Measurements from ENCODE around the gene VWF. TPM values are rescaled to one million over a fixed set of nuclear protein-coding genes. Genes with fewer than 3 reads are reported as not detected.

VWF gene
- total RNA-seq, 3 donors from 2014 or later, result 34.3 to 82.5 (median 72.9) TPM

DNA sequence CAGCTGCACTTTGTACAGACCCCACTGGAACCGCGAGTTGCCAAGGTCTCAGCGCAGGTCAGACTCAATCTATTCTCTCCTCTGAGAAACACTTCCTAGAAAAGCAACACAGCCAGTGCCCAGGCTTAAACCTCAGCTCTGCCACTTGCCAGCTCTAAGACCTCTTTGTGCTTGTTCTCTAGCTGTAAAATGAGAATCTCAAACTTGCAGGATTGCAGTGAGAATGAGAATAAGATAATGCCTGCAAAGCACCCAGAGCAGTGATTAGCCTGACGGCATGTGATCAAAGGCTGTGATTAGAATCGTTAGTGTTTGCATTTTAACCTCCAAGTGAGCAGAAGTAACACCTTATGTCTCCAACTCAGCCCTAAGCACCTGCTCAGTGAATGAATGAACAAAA is 200.7 kb downstream of the VWF start:
- no peaks in the 10 kb centered on the region for H3K9me3 ChIP-seq
- intact Hi-C loops (cut with DNase I, micrococcal nuclease), result no loop called here
- no peak for ATAC-seq
- H3K4me3 ChIP-seq, result no peak overlapping the region
- H3K36me3 ChIP-seq (ENCODE audit: low read depth), result no peaks in the 10 kb centered on the region
- no peak for DNase-seq
- TF ChIP-seq, protein P1, sequence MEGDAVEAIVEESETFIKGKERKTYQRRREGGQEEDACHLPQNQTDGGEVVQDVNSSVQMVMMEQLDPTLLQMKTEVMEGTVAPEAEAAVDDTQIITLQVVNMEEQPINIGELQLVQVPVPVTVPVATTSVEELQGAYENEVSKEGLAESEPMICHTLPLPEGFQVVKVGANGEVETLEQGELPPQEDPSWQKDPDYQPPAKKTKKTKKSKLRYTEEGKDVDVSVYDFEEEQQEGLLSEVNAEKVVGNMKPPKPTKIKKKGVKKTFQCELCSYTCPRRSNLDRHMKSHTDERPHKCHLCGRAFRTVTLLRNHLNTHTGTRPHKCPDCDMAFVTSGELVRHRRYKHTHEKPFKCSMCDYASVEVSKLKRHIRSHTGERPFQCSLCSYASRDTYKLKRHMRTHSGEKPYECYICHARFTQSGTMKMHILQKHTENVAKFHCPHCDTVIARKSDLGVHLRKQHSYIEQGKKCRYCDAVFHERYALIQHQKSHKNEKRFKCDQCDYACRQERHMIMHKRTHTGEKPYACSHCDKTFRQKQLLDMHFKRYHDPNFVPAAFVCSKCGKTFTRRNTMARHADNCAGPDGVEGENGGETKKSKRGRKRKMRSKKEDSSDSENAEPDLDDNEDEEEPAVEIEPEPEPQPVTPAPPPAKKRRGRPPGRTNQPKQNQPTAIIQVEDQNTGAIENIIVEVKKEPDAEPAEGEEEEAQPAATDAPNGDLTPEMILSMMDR (IDR thresholded peaks at IDR 0.05), result no peak
- no peaks in the 10 kb centered on the region for H3K4me1 ChIP-seq (ENCODE audit: low read depth)

DNA sequence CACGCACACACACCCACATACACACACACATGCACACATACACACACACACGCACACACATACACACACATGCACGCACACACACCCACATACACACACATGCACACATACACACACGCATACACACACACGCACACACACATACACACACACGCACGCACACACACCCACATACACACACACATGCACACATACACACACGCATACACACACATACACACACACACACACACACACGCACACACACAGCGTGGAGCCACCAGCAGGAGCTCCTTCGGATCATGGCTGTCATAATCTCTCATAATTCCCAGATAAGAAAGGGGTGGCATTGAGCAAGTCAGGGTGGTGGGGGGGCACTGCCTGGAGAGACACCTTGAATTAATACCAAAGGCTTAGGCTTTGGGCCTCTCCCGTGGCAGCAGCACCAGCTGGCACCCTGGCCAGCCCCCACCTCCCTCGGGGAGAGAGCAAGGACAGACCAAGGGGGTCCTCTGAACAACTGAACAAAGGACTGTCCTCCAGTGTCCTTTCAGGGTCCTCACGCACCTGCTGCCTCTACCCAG is 201.3 kb downstream of the VWF start:
- DNase-seq, result no peak

DNA sequence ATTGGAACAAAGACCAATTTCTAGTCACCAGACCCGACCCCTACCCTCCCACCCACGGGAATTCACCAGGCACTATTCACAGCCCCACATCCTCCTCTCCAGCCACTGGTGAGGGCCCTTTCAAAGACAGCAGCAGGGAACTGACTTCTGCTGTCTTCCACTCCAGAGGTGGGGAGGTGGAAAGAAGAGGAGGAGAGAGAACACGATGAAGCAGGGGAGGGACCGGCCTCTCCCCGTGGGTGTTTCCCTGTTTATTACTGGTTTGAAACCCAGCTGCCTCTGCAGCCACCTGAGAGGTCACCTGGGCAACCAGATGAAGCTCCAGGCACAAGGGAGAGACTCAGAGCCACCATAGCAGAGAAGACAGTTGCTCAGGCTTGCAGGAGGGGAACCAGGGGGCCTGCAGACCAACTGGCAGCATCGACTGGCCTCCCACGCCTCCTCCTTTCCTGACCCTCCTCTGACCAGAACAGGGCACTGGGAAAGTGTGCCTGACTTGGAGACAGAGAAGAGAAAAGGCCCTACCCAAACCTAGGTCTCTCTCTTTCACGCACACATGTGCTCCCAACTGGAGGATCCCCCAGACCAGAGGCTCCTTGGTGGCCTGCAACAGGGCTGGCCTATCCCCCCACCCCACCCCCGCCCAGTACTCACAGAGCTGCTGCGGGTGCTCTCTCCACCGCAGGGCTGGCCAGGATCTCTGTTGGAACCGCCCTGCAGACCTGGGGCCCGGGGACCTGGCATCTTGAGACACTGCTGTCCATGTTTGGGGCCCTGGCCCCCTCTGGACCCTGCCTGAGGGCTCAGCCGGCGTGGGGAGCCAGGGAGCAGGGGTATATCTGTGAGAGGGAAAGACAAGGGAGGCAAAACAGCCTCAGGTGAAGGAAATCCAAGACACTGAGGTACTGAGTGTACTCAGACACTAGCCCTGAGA is 202.2 kb downstream of the VWF start:
- TF ChIP-seq, protein P1 (IDR thresholded peaks at IDR 0.05), result no peak
- Histone ChIP-seq H3K9me3 (no peaks in the 10 kb centered on the region), H3K36me3 (ENCODE audit: low read depth) (no peaks in the 10 kb centered on the region), H3K4me1 (ENCODE audit: low read depth) (no peaks in the 10 kb centered on the region), H3K4me3 (no peak overlapping the region)
- ATAC-seq (no peak), DNase-seq (no peak)
- intact Hi-C loops (cut with DNase I, micrococcal nuclease), result no loop called here

More for the DNA sequence above, 201.3 kb downstream of the VWF start:
- no peaks in the 10 kb centered on the region for H3K4me1 ChIP-seq (ENCODE audit: low read depth)
- intact Hi-C loops (cut with DNase I, micrococcal nuclease), result no loop called here
- TF ChIP-seq, protein P1 (IDR thresholded peaks at IDR 0.05), result no peak
- no peaks in the 10 kb centered on the region for H3K9me3 ChIP-seq
- H3K36me3 ChIP-seq (ENCODE audit: low read depth), result no peaks in the 10 kb centered on the region
- ATAC-seq, result no peak
- H3K4me3 ChIP-seq, result no peak overlapping the region

DNA sequence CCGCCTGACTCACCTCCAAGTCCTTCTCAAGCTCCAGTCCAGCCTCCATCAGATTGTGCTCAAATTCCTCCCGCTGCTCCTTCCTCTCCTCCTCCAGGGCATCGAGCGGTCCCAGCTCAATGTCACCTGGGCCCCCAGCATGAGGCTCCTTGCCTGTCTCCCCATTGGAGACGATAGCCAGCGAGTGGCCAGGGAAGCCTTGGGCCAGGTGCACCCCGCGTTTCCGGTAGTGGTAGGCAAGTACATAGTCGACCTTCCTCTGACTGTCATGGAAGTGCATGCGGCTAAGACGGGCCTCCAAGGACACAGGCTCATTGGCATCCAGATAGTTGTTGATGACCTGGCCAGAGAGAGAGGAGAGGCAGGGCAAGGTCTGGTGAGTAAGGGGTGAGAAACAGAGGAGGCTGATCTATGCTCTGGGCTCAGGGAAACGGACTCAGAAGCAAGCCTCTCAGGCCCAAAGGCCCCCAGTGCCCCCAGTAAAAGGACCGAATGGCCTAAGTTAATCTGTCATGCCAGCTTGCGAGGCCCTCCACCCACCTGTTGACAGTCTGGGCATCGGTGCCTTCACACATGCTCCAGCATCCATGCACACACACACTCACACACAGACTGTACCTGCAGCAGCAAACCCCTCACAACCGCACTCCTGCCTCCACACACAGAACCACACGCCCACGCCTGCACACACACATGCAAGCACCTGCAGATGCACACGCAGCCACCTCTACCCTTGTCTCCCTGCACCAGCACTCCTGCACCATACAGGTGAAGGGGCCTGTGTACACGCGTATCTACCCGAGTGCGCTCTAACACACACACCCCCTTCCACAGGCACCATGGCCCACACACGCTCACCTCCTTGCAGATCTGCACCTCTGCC is 203.2 kb downstream of the VWF start:
- Histone ChIP-seq H3K4me1 (ENCODE audit: low read depth) (no peaks in the 10 kb centered on the region), H3K36me3 (ENCODE audit: low read depth) (no peaks in the 10 kb centered on the region), H3K4me3 (no peak overlapping the region), H3K9me3 (no peaks in the 10 kb centered on the region)
- TF ChIP-seq, protein P1 (IDR thresholded peaks at IDR 0.05), result no peak
- intact Hi-C loops (cut with DNase I, micrococcal nuclease), result no loop called here
- DNase-seq (no peak), ATAC-seq (no peak)

DNA sequence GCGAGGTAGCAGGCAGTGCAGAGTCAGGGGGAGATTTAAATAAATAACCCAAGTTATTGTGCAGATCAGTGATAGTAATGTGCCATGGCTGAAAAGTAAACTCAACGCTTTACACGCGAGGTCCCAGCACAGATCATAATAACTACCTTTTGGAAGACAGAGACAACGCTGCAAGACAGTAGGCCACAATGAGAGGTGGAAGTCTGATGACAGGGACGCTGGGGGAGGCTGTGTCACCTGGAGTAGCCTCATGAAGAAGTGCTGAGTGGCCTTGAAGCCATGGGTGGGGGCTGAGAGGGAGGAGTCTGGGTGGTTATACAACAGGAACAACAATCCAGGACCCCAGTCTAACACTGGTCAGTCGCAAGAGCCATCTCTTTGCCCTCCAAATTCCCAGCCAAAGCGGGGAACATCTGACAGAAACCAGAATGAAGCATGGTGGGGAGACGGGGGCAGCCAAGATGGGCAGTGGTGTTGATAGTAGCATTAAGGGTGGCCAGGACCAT is 207.6 kb downstream of the VWF start:
- intact Hi-C loops (cut with DNase I, micrococcal nuclease), result no loop called here
- no peak for DNase-seq
- Histone ChIP-seq H3K4me1 (ENCODE audit: low read depth) (no peaks in the 10 kb centered on the region), H3K36me3 (ENCODE audit: low read depth) (no peaks in the 10 kb centered on the region), H3K9me3 (no peaks in the 10 kb centered on the region), H3K4me3 (no peak overlapping the region)
- TF ChIP-seq, protein P1 (IDR thresholded peaks at IDR 0.05), result no peak
- no peak for ATAC-seq
